ENCODE data around the gene GTF2A1L. TPM values are rescaled to one million over a fixed set of nuclear protein-coding genes. Genes with fewer than 3 reads are reported as not detected.

The GTF2A1L gene
- total RNA-seq, 2 experiments from 2014 or later = not detected

- no peaks in the 10 kb centered on the region for H3K9me3 Mint-ChIP-seq
- peaks cover 5% of the 10 kb centered on the region for H3K4me1 Mint-ChIP-seq (ENCODE audit: low read depth)
- no peak for ATAC-seq
- no peaks in the 10 kb centered on the region for H3K27me3 Mint-ChIP-seq
- no peak for DNase-seq
- H3K36me3 Mint-ChIP-seq (ENCODE audit: low read depth) = no peaks in the 10 kb centered on the region
- no peak overlapping the region for H3K27ac Mint-ChIP-seq
- no peak for TF ChIP-seq CTCF (IDR thresholded peaks at IDR 0.05)
- no peak overlapping the region for H3K4me3 Mint-ChIP-seq
- POLR2A ChIA-PET = no interaction called here
- CTCF ChIA-PET = interaction anchor here (1.3 to 2.3 kb wide), 3 partner anchors 12 to 48 kb away, joined by 3 to 8 read pairs (median 3); no protein-coding TSS in a partner anchor
- intact Hi-C loops (cut with micrococcal nuclease) = no loop called here
These were observed 30.1 kb upstream of the GTF2A1L start for GRCh38 chr2:48587560-48587959.

- Mint-ChIP-seq H3K4me3 (no peak overlapping the region), H3K9me3 (no peaks in the 10 kb centered on the region), H3K36me3 (ENCODE audit: low read depth) (no peaks in the 10 kb centered on the region), H3K27me3 (no peaks in the 10 kb centered on the region), H3K27ac (no peak overlapping the region), H3K4me1 (ENCODE audit: low read depth) (peaks cover 5% of the 10 kb centered on the region)
- CTCF ChIA-PET = interaction anchor here (1.3 to 2.3 kb wide), 2 partner anchors 12 to 48 kb away, joined by 3 to 8 read pairs; no protein-coding TSS in a partner anchor
- intact Hi-C loops (cut with micrococcal nuclease) = no loop called here
- DNase-seq = no peak
- ATAC-seq = no peak
- TF ChIP-seq CTCF (IDR thresholded peaks at IDR 0.05) = no peak
- POLR2A ChIA-PET = no interaction called here
These were observed 29.7 kb upstream of the GTF2A1L start for GRCh38 chr2:48587961-48588360.

- Mint-ChIP-seq H3K36me3 (ENCODE audit: low read depth) (no peaks in the 10 kb centered on the region), H3K4me3 (no peak overlapping the region), H3K27ac (no peak overlapping the region), H3K9me3 (no peaks in the 10 kb centered on the region), H3K27me3 (no peaks in the 10 kb centered on the region), H3K4me1 (ENCODE audit: low read depth) (peaks cover 5% of the 10 kb centered on the region)
- ChIA-PET CTCF (interaction anchor here (0.8 to 2.3 kb wide), 3 partner anchors 11 to 139 kb away, joined by 3 to 8 read pairs (median 3); no protein-coding TSS in a partner anchor), POLR2A (no interaction called here)
- TF ChIP-seq CTCF (IDR thresholded peaks at IDR 0.05) = no peak
- peak; percentile 47 for ATAC-seq
- intact Hi-C loops (cut with micrococcal nuclease) = no loop called here
- DNase-seq = no peak
These were observed 28.9 kb upstream of the GTF2A1L start for GRCh38 chr2:48588745-48589144.

GRCh38 chr2:48589170-48589767, 28.4 kb upstream of the GTF2A1L start:
- DNase-seq (peak; percentile 25), ATAC-seq (peak; percentile 24)
- Mint-ChIP-seq H3K9me3 (no peaks in the 10 kb centered on the region), H3K4me3 (no peak overlapping the region), H3K36me3 (ENCODE audit: low read depth) (no peaks in the 10 kb centered on the region), H3K27me3 (no peaks in the 10 kb centered on the region), H3K27ac (no peak overlapping the region), H3K4me1 (ENCODE audit: low read depth) (peaks cover 5% of the 10 kb centered on the region)
- intact Hi-C loops (cut with micrococcal nuclease) = no loop called here
- peak; percentile 62 for TF ChIP-seq CTCF (IDR thresholded peaks at IDR 0.05)
- ChIA-PET POLR2A (no interaction called here), CTCF (interaction anchor here (0.8 to 2.3 kb wide), 3 partner anchors 11 to 140 kb away, joined by 3 to 8 read pairs (median 3); no protein-coding TSS in a partner anchor)

- Mint-ChIP-seq H3K27me3 (no peaks in the 10 kb centered on the region), H3K27ac (no peak overlapping the region), H3K4me1 (ENCODE audit: low read depth) (peaks cover 5% of the 10 kb centered on the region), H3K9me3 (no peaks in the 10 kb centered on the region), H3K4me3 (no peak overlapping the region), H3K36me3 (ENCODE audit: low read depth) (no peaks in the 10 kb centered on the region)
- intact Hi-C loops (cut with micrococcal nuclease) = no loop called here
- DNase-seq (no peak), ATAC-seq (no peak)
- no peak for TF ChIP-seq CTCF (IDR thresholded peaks at IDR 0.05)
- POLR2A ChIA-PET = no interaction called here
- CTCF ChIA-PET = interaction anchor here (0.5 to 0.7 kb wide), 2 partner anchors 10 to 51 kb away, joined by 3 to 5 read pairs; no protein-coding TSS in a partner anchor
These were observed 27.6 kb upstream of the GTF2A1L start for GRCh38 chr2:48590017-48590416.

All from activated CD8-positive, alpha-beta T cell treated with anti-CD3 and anti-CD28 coated beads for 36 hours (primary cell).